ENCODE results near the gene ARID2. TPM values are rescaled to one million over a fixed set of nuclear protein-coding genes. Genes with fewer than 3 reads are reported as not detected.
A peak's percentile ranks its signal among the peaks of the same experiment; 100 is the strongest.

Gene ARID2
- total and polyA plus RNA-seq, 4 donors: 1.8 to 17.8 (median 13.2) TPM

GRCh38 chr12:45707241-45707857 is 22.2 kb upstream of the ARID2 start:
- DNase-seq (ENCODE audit: low spot score): no peak
- Histone ChIP-seq H3K36me3 (ENCODE audit: control insufficient read depth in 4 of 4, insufficient read depth in 3 of 4, low read depth in 1 of 4, low read length in 3 of 4) (no peaks in the 10 kb centered on the region), H3K27ac (ENCODE audit: low read depth in 1 of 2, low read length in 2 of 2) (no peak overlapping the region), H3K9me3 (ENCODE audit: control insufficient read depth in 4 of 4, low read length in 3 of 4) (no peaks in the 10 kb centered on the region), H3K9ac (ENCODE audit: low read depth in 1 of 2, low read length in 2 of 2) (no peak overlapping the region), H3K27me3 (ENCODE audit: control insufficient read depth in 4 of 4, insufficient read depth in 4 of 4, low read length in 3 of 4) (no peaks in the 10 kb centered on the region), H3K4me3 (ENCODE audit: low read depth in 1 of 3, low read length in 3 of 3) (no peak overlapping the region), H3K4me1 (ENCODE audit: control insufficient read depth in 4 of 4, insufficient read depth in 4 of 4, low read length in 3 of 4) (peaks cover 1 to 20% (median 12%) of the 10 kb centered on the region in 4 donors)
- no peak for TF ChIP-seq CTCF (IDR thresholded peaks at IDR 0.05; ENCODE audit: low read depth, low read length, missing input control)
- TF ChIP-seq GABPA (IDR thresholded peaks at IDR 0.05 in 1 of 2, conservative IDR thresholded peaks at IDR 0.05 in 1 of 2): no peak
- TF ChIP-seq HNF4A (conservative IDR thresholded peaks at IDR 0.05): peak; percentile 21 to 50
- TF ChIP-seq ATF3 (IDR thresholded peaks at IDR 0.05): no peak
- 62% methylated on average over 10 of the region's 10 CpGs for WGBS

- no peak overlapping the region for H3K4me3 ChIP-seq (ENCODE audit: low read depth in 1 of 3, low read length in 3 of 3)
- H3K9me3 ChIP-seq (ENCODE audit: control insufficient read depth in 4 of 4, low read length in 3 of 4): no peaks in the 10 kb centered on the region
- H3K27ac ChIP-seq (ENCODE audit: low read depth in 1 of 2, low read length in 2 of 2): no peak overlapping the region
- DNase-seq (ENCODE audit: low spot score): no peak
- H3K27me3 ChIP-seq (ENCODE audit: control insufficient read depth in 4 of 4, insufficient read depth in 4 of 4, low read length in 3 of 4): no peaks in the 10 kb centered on the region
- TF ChIP-seq HNF4G (IDR thresholded peaks at IDR 0.05) (no peak), TAF1 (conservative IDR thresholded peaks at IDR 0.05) (no peak), REST (IDR thresholded peaks at IDR 0.05) (no peak), MAX (IDR thresholded peaks at IDR 0.05) (no peak), NR2F2 (IDR thresholded peaks at IDR 0.05) (no peak), FOXA2 (IDR thresholded peaks at IDR 0.05) (no peak)
- H3K9ac ChIP-seq (ENCODE audit: low read depth in 1 of 2, low read length in 2 of 2): no peak overlapping the region
- no peaks in the 10 kb centered on the region for H3K36me3 ChIP-seq (ENCODE audit: control insufficient read depth in 4 of 4, insufficient read depth in 3 of 4, low read depth in 1 of 4, low read length in 3 of 4)
- H3K4me1 ChIP-seq (ENCODE audit: control insufficient read depth in 4 of 4, insufficient read depth in 4 of 4, low read length in 3 of 4): peaks cover 1 to 20% (median 12%) of the 10 kb centered on the region in 4 donors
Measured at GRCh38 chr12:45708363-45708762, 21.1 kb upstream of the ARID2 start.

GRCh38 chr12:45708901-45709300 is 20.6 kb upstream of the ARID2 start:
- H3K36me3 ChIP-seq (ENCODE audit: control insufficient read depth in 4 of 4, insufficient read depth in 3 of 4, low read depth in 1 of 4, low read length in 3 of 4): no peaks in the 10 kb centered on the region
- H3K9me3 ChIP-seq (ENCODE audit: control insufficient read depth in 4 of 4, low read length in 3 of 4): no peaks in the 10 kb centered on the region
- no peak overlapping the region for H3K27ac ChIP-seq (ENCODE audit: low read depth in 1 of 2, low read length in 2 of 2)
- H3K4me1 ChIP-seq (ENCODE audit: control insufficient read depth in 4 of 4, insufficient read depth in 4 of 4, low read length in 3 of 4): peaks cover 1 to 20% (median 12%) of the 10 kb centered on the region in 4 donors
- no peak overlapping the region for H3K9ac ChIP-seq (ENCODE audit: low read depth in 1 of 2, low read length in 2 of 2)
- no peak overlapping the region for H3K4me3 ChIP-seq (ENCODE audit: low read depth in 1 of 3, low read length in 3 of 3)
- H3K27me3 ChIP-seq (ENCODE audit: control insufficient read depth in 4 of 4, insufficient read depth in 4 of 4, low read length in 3 of 4): no peaks in the 10 kb centered on the region
- TF ChIP-seq RXRA (IDR thresholded peaks at IDR 0.05): no peak
- TF ChIP-seq ATF3 (IDR thresholded peaks at IDR 0.05): no peak
- no peak for TF ChIP-seq YY1 (IDR thresholded peaks at IDR 0.05)
- TF ChIP-seq SP1 (IDR thresholded peaks at IDR 0.05): no peak
- TF ChIP-seq FOXA1 (IDR thresholded peaks at IDR 0.05): no peak
- no peak for TF ChIP-seq CTCF (IDR thresholded peaks at IDR 0.05; ENCODE audit: low read depth, low read length, missing input control)
- no peak for TF ChIP-seq GABPA (IDR thresholded peaks at IDR 0.05 in 1 of 2, conservative IDR thresholded peaks at IDR 0.05 in 1 of 2)
- TF ChIP-seq MAX (IDR thresholded peaks at IDR 0.05): no peak
- TF ChIP-seq TAF1 (conservative IDR thresholded peaks at IDR 0.05): no peak
- no peak for TF ChIP-seq HNF4A (conservative IDR thresholded peaks at IDR 0.05)
- DNase-seq (ENCODE audit: low spot score): no peak
- WGBS: 92% methylated on average over 2 of the region's 2 CpGs
